ENCODE measurements around the gene AUP1.

DNA sequence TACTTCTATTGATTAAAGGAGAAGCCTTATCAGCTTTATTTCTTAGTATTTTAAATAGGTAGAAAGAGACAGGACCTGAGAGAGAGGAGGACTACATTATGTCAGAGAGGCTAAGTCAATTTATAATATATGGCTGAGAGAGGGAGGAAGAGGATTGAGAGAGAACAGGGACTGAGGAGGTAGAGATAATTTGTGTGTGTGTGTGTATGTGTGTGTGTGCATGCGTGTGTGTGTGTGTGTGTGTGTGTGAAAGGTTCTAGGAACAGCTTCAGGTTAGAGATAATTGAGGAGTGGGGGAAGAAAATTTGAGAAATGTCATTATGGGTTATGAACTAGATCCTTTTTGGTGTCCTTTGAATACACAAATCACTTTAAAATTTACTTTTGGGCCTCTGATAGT is 40.2 kb upstream of the AUP1 start:
- TF ChIP-seq, protein P1, sequence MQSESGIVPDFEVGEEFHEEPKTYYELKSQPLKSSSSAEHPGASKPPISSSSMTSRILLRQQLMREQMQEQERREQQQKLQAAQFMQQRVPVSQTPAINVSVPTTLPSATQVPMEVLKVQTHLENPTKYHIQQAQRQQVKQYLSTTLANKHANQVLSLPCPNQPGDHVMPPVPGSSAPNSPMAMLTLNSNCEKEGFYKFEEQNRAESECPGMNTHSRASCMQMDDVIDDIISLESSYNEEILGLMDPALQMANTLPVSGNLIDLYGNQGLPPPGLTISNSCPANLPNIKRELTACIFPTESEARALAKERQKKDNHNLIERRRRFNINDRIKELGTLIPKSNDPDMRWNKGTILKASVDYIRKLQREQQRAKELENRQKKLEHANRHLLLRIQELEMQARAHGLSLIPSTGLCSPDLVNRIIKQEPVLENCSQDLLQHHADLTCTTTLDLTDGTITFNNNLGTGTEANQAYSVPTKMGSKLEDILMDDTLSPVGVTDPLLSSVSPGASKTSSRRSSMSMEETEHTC (IDR thresholded peaks at IDR 0.05): no peak
- TF ChIP-seq ESRRB (CRISPR knock-in tag; IDR thresholded peaks at IDR 0.05; ENCODE audit: borderline replicate concordance) (no peak), POLR2A (conservative IDR thresholded peaks at IDR 0.05) (no peak)
- TF ChIP-seq, protein P2, sequence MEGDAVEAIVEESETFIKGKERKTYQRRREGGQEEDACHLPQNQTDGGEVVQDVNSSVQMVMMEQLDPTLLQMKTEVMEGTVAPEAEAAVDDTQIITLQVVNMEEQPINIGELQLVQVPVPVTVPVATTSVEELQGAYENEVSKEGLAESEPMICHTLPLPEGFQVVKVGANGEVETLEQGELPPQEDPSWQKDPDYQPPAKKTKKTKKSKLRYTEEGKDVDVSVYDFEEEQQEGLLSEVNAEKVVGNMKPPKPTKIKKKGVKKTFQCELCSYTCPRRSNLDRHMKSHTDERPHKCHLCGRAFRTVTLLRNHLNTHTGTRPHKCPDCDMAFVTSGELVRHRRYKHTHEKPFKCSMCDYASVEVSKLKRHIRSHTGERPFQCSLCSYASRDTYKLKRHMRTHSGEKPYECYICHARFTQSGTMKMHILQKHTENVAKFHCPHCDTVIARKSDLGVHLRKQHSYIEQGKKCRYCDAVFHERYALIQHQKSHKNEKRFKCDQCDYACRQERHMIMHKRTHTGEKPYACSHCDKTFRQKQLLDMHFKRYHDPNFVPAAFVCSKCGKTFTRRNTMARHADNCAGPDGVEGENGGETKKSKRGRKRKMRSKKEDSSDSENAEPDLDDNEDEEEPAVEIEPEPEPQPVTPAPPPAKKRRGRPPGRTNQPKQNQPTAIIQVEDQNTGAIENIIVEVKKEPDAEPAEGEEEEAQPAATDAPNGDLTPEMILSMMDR (IDR thresholded peaks at IDR 0.05 in 2 of 3, conservative IDR thresholded peaks at IDR 0.05 in 1 of 3; ENCODE audit: insufficient read depth in 2 of 3, low read depth in 1 of 3, low read length in 3 of 3): no peak
- TF ChIP-seq, protein P3, sequence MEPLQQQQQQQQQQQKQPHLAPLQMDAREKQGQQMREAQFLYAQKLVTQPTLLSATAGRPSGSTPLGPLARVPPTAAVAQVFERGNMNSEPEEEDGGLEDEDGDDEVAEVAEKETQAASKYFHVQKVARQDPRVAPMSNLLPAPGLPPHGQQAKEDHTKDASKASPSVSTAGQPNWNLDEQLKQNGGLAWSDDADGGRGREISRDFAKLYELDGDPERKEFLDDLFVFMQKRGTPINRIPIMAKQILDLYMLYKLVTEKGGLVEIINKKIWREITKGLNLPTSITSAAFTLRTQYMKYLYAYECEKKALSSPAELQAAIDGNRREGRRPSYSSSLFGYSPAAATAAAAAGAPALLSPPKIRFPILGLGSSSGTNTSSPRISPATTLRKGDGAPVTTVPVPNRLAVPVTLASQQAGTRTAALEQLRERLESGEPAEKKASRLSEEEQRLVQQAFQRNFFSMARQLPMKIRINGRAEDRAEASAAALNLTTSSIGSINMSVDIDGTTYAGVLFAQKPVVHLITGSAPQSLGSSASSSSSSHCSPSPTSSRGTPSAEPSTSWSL (CRISPR knock-in tag; IDR thresholded peaks at IDR 0.05; ENCODE audit: borderline replicate concordance): no peak

Measured in K562 (cell line).